GM21515 (cell line): ENCODE results near the gene BLOC1S2.
A peak's percentile ranks its signal among the peaks of the same experiment; 100 is the strongest.
"Not testable (repeated sequence)": the region's sequence is repeated elsewhere in the genome, so short reads cannot be mapped to it uniquely, and the experiment has no call there.

Experiments
- ATAC-seq: cut with Tn5 transposase; IDR thresholded peaks from one replicate; pipeline ENCODE4 v1.9.1; 2021; ENCODE audit not compliant: unreplicated experiment

The BLOC1S2 gene

DNA sequence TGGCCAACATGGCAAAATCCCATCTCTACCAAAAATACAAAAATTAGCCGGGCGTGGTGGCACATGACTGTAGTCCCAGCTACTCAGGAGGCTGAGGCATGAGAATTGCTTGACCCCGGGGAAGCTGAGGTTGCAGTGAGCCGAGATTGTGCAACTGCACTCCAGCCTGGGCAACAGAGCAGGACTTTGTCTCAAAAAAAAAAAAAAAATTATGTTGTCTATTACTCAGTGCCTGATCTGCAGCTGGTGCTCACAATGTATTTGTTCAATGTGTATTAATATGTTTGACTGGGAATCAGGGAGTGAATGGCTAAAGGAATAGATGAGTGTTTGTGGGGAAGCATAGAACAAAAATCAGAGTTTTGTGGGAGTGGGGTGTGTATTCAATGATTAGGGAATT is 5.8 kb upstream of the BLOC1S2 start:
- ATAC-seq, result not testable (repeated sequence)

- no peak for ATAC-seq
These were observed 4.9 kb upstream of the BLOC1S2 start for GRCh38 chr10:100291356-100291755.

- no peak for ATAC-seq
These were observed 3.2 kb upstream of the BLOC1S2 start for GRCh38 chr10:100289641-100290040.

- ATAC-seq, result no peak
These were observed 1.7 kb upstream of the BLOC1S2 start for GRCh38 chr10:100288196-100288595.

DNA sequence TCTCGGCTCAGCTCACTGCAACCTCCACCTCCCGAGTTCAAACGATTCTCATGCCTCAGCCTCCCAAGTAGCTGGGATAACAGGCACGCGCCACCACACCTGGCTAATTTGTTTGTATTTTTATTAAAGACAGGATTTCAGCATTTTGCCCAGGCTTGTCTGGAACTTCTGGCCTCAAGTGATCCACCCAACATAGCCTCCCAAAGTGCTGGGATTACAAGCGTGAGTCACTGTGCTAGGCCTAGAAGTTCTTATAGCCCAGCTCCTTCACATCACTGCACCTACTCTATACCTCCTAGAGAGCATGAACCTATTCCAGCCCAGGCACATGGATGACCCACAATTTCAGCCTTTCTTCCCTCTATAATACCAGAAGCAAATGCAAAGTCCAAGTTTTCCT is 1.3 kb upstream of the BLOC1S2 start:
- ATAC-seq, result no peak

GRCh38 chr10:100285326-100285725 is 1.2 kb downstream of the BLOC1S2 start:
- not testable (repeated sequence) for ATAC-seq

GRCh38 chr10:100282907-100283306 is 3.6 kb downstream of the BLOC1S2 start:
- no peak for ATAC-seq

DNA sequence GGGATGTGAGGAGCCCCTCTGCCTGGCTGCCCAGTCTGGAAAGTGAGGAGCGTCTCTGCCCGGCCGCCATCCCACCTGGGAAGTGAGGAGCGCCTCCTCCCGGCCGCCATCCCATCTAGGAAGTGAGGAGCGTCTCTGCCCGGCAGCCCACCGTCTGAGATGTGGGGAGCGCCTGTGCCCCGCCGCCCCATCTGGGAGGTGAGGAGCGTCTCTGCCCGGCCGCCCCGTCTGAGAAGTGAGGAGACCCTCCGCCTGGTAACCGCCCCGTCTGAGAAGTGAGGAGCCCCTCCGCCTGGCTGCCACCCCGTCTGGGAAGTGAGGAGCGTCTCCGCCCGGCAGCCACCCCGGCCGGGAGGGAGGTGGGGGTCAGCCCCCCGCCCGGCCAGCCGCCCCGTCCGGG is 9.5 kb downstream of the BLOC1S2 start:
- ATAC-seq, result not testable (repeated sequence)

- ATAC-seq, result peak; percentile 71
These were observed 19.0 kb downstream of the BLOC1S2 start, which contains the start of gene CWF19L1 for GRCh38 chr10:100267239-100268104. CWF19L1 (minus strand) TSS chr10:100267638; CDS start chr10:100267593, 45 bp downstream.

- ATAC-seq, result no peak
These were observed 20.5 kb downstream of the BLOC1S2 start for GRCh38 chr10:100265821-100266485.

DNA sequence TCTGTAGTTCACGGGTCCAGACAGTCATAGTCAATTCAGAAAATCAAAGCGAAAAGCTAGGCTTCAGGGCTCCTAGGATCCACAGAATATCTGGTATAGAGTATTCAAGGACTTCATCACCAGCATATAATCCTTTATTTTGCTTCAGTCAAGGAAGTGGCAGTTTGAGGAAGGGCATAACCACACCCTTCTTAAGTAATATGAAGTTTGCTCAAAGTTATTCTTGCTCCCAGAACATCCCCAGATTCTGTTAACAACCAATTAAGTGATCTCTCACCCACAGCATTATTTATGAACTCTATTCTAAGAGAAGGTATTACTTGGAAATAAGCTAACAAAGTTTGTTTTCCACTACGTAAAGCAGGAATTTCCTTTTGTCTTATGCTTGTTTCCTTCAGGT is 32.3 kb downstream of the BLOC1S2 start:
- no peak for ATAC-seq

DNA sequence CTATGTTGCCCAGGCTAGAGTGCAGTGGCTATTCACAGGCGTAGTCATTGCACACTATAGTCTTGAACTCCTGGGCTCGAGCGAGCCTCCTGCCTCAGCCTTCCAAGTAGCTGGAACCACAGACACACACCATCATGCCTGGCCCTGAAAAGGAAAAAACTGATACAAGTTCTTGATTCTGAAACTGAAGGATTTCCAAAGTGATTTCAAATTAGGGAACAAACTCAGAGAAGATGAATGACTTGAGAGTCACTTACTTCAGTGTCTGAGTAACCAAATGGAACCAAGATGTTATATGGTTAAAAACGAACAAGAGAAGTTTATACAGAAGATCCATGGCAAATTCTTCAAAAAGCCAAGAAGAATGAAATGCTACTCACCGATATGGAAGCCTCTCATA is 33.4 kb downstream of the BLOC1S2 start:
- ATAC-seq, result no peak

DNA sequence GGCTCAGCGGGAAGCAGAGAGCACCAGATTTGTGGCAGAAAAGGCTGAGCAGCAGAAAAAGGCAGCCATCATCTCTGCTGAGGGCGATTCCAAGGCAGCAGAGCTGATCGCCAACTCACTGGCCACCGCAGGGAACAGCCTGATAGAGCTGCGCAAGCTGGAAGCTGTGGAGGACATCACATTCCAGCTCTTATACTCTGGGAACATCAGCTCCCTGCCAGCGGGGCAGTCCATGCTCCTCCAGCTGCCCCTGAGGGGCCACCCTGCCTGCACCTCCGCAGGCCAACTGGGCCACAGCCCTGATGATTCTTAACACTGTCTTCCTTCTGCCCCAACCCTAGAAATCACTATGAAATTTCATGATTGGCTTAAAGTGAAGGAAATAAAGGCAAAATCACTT is 37.7 kb downstream of the BLOC1S2 start:
- no peak for ATAC-seq

GRCh38 chr10:100245484-100246220 is 40.8 kb downstream of the BLOC1S2 start:
- no peak for ATAC-seq

DNA sequence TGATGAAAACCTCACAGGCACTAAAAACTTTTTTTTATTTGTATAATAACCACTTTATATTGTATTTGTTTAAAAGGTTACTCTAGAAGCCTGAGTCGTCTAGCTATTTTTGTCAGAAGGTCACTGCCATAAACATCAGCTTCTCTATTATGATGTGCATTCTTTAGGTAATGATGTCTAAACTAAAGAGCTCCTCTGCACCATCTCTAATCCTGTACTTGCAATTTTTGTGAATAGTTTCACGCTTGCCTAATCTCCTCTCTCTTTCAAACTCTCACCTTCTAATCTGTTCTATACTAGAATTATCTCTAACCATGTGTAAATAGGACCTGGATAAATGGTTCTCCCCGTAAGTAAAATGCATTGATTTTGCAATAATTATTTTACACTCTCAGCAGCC is 46.6 kb downstream of the BLOC1S2 start:
- ATAC-seq, result no peak

- ATAC-seq, result no peak
These were observed 48.1 kb downstream of the BLOC1S2 start for GRCh38 chr10:100238429-100238828.

- ATAC-seq, result no peak
These were observed 54.4 kb downstream of the BLOC1S2 start for GRCh38 chr10:100232101-100232500.

DNA sequence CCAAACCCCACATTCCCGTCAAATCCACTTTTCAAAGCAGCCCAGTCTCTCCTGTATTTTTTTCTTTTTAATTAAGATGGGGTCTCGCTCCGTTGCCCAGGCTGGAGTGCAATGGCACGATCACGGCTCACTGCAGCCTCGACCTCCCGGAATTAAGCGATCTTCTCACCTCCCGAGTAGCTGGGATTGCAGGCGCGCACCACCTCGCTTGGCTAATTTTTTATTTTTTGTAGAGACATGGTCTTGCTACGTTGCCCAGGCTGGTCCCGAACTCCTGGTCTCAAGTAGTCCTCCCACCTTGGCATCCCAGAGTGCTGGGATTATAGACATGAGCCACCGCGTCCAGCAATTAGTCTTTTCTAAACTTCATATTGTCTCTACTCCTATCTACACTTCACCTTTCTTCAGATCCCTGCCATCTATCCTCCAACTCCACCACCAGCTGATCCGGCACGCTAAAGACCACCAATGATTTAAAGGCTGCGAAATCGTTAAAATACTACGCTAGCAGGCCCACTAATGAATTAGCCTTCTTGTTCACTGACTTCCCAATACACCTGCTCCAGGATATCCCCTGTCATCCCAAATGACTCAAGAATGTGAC is 56.6 kb downstream of the BLOC1S2 start:
- no peak for ATAC-seq

DNA sequence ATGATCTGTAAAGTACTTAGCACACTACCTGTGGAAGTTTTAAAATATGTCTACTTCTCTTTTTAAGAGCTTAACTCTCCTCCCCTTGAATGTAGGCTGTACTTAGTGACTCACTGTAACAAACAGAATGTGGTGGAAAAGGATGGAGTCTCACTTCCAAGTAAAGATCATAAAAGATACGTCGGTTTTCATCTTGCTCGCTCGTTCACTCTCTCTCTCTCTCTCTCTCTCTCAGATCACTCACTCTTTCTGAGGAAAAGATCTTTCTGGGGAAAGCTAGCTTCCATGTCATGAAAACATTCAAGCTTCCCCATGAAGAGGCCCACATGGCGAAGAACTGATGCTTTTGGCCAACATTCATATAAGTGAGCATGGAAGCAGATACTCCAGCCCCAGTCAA is 62.6 kb downstream of the BLOC1S2 start:
- no peak for ATAC-seq
